HG03469 (cell line): ENCODE measurements around the gene MYLK3.

ENCODE experiments used
- ATAC-seq: cut with Tn5 transposase; IDR thresholded peaks from one replicate; pipeline ENCODE4 v1.9.1; 2021; ENCODE audit warnings: mild to moderate bottlenecking, moderate library complexity, moderate number of reproducible peaks; ENCODE audit not compliant: unreplicated experiment

Gene MYLK3

GRCh38 chr16:46728806-46729205, 19.3 kb downstream of the MYLK3 start:
- no peak for ATAC-seq

- ATAC-seq, result no peak
Observed at GRCh38 chr16:46727630-46728029, 20.5 kb downstream of the MYLK3 start.

DNA sequence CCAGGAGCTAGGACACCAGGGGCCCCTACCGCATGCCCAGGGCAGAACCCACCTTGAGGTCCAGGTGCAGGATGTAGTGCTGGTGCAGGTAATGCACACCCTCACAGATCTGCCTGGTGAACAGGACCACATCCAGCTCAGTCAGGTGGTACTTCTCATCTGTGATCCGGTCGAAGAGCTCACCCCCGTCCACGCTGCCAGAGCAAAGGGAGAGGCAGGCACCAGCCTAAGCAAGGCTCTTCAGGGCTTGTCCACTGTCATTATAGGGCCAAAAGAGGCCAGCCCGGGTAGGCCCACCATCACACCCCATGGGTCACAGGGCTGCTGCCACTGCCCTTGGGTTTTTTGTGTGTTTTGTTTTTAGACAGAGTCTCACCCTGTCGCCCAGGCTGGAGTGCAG, 21.0 kb downstream of the MYLK3 start:
- ATAC-seq, result no peak

- no peak for ATAC-seq
Observed at GRCh38 chr16:46721885-46722284, 26.3 kb downstream of the MYLK3 start.

GRCh38 chr16:46720619-46721018, 27.5 kb downstream of the MYLK3 start:
- no peak for ATAC-seq

DNA sequence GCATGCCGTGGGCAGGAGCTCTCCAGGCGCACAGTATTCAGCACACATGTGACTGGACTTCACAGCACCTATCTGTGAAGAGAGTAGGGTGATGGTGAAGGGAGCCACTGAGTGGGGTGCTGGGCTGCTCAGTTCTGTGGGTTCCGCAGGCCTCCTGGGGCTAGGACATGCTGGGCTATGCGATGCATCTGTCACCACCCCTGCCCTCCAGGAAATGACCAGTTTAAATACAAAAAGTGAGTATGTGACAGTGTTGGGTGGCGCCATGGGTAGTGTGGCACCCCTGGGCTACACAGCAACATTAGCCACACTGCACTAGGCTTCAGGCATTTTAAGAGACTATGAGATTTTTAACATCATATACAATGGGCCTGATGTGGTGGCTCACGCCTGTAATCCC, 28.6 kb downstream of the MYLK3 start:
- ATAC-seq, result no peak

DNA sequence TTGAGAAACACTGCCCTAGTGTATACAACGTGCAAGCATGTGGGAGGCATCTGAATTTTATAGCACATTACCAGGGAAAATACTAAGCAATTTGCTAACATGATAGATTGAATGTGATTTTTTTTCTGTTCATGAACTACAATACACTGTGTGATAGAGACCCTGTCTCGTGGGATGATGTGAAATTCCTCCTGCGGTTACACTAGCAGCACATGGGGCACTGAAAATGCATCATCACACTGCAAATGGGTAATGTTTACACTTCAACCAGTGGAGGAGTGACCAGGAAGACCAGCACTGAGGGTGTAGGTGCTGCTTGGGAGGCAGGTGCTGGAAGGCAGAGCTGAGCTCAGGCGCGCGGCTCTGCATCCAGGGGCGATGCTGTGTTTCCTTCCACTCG, 29.9 kb downstream of the MYLK3 start:
- ATAC-seq, result no peak

DNA sequence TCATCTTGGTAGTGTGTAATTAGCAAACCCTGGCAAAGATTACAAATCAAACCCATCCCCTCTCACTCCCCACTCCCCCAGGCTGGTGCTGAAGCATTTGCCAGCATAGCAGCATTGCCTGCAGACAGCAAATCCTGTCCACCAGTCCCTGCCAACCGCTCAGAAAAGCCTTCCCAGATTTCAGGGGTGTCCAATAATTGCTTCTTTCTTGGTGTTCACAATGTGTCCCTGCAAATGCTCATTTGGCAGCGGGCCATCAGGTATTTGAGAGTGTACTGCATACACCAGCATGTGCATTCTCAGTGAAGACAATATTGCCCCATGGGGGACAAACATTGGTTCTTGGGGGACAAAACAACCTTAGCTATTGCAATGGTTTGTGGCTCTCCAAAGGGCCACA, 30.5 kb downstream of the MYLK3 start:
- no peak for ATAC-seq

- ATAC-seq, result no peak
Observed at GRCh38 chr16:46715769-46716305, 32.3 kb downstream of the MYLK3 start.

GRCh38 chr16:46714797-46715591, 33.1 kb downstream of the MYLK3 start:
- no peak for ATAC-seq

GRCh38 chr16:46713634-46714033, 34.5 kb downstream of the MYLK3 start:
- no peak for ATAC-seq

DNA sequence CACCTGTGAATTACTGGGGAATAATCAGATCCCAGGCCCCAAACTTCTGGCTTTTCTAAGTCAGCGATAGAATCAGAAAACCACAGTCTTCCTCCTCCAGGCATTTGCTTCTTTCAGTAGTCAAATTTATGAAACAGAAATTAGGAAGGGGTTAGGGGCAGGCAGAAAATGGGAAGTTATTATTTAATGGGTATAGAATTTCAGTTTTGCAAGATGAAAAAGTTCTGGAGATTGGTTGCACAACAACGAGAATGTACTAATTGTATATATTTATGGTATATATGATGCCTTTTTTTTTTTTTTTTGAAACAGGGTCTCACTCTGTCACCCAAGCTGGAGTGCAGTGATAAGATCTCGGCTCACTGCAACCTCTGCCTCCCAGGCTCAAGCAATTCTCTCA, 35.2 kb downstream of the MYLK3 start:
- ATAC-seq, result no peak

DNA sequence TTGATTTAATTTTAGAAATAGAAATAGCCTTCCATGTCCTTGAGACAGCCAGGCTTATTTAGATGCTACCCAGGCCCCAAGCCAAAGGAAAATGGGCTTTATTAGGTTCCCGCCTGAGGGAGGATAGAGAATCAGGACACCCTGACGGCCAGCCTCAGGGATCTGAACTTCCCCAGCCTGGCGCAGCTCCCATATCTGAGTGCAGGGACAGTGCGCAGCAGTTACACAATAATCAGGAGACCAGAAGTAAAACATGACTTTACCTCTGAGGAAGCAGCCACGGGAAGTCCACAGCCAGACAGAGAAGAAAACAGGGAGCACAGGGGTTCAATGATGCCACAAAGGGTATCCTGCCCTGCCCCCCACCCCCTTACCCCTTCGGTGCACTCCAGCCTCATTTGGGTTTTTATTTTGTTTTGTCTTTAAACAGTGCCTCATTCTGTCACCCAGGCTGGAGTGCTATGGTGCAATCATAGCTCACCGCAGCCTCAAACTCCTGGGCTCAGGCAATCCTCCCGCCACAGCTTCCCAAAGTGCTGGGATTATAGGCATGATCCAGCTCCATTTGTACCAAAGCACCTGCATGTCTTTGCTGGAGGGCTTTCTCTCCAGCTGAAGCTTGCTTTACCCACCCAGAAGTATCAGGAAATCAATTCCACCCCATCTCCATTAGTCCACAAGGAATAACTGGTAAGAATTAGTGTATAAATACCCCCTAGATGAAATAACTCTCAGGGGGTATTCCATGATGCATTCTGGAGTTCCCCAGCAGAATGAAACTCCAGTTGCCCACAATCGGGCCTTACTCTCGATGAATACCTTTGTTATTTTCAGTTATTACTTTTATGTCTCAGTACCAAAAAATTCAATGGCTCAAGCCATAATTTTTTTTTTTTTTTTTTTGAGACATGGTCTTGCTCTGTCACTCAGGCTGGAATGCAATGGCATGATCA, 36.8 kb downstream of the MYLK3 start:
- no peak for ATAC-seq

DNA sequence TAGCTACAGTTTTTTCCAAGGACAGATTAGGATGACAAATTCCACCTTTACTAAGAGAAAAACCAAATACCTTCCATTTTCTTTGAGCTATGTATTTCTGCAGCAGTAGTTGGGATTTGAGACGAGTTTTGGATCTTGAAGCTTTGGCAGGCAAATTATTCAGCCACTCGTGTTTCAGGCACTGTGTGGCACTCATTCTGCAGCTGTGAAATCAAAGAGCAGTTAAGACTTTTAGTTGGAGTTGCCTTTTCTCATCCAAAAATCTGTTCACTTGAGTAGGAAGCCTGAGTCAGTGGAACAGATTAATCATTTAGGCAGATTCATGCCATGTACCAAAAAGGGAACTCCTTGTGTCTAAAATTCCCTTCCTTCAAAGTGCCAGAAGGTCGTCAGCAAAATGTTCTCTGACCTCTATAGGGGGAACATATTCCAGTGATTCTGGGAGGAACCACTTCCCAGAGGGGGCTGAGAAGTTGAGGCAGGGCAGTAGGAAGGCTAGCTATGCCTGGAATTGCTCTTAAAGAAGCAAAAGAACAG, 38.6 kb downstream of the MYLK3 start:
- ATAC-seq, result no peak

DNA sequence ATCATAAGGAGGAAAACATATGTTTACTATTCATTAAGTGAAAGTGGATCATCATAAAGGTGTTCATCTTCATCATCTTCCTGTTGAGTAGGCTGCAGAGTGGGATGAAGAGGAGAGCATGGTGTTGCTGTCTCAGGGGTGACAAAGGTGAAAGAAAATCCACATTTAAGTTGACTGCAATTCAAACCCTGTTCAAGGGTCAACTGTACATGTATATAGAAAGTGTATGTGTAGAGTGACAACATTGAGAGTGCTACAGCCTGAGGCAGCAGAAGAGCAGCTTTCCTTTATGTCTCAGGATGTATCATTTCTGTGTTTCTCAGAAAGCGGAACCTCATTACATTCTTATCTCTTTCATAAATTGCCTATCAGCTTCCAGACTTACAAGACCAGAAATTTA, 41.5 kb downstream of the MYLK3 start:
- ATAC-seq, result no peak

GRCh38 chr16:46702030-46702429, 46.1 kb downstream of the MYLK3 start:
- no peak for ATAC-seq

- ATAC-seq, result no peak
Observed at GRCh38 chr16:46701615-46702014, 46.5 kb downstream of the MYLK3 start.

DNA sequence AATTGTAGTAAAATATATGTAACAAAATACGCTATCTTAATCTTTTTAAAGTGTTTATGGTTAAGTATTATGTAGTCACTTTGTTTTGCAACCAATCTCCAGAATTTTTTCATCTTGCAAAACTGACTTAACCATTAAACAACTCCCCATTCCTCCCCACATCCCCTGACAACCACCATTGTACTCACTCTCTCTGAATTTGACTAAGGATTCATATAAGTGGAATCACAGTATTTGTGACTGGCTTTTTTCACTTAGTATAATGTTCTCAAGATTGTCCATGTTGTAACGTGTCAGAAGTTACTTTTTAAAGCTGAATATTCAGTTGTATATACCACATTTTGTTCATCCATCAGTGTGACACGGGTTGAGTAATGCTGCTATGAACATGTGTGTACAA, 48.1 kb downstream of the MYLK3 start:
- no peak for ATAC-seq

DNA sequence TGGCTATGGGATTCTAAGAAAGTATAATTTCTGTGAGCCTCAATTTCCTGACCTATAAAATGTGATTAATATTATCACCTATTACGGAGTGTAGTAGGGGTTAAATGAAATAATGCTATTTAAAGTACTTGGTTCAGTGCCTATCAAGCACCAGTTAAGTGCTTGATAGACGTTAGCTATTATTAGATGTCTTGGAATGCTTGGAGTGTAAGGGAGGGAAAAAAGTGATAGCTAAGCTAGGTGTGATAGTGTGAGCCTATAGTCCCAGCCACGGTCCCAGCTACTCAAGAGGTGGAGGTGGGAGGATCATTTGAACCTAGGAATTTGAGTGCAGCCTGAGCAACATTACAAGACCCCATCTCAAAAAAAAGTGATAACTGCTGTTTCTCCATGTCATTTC, 51.2 kb downstream of the MYLK3 start:
- ATAC-seq, result no peak

- ATAC-seq, result no peak
Observed at GRCh38 chr16:46695937-46696336, 52.2 kb downstream of the MYLK3 start.

DNA sequence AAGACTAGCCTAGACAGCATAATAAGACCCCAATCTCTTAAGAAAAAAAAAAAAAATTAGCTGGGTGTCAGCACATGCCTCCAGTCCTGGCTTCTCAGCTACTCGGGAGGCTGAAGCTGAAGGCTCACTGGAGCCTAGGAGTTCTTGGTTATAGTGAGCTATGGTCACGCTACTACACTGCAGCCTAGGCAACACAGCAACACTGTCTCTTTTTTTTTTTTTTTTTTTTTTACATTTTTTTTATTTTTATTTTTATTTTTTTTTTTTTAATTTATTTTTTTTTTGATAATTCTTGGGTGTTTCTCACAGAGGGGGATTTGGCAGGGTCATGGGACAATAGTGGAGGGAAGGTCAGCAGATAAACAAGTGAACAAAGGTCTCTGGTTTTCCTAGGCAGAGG, 54.5 kb downstream of the MYLK3 start:
- no peak for ATAC-seq
